ENCODE measurements around the gene MANBA.

DNA sequence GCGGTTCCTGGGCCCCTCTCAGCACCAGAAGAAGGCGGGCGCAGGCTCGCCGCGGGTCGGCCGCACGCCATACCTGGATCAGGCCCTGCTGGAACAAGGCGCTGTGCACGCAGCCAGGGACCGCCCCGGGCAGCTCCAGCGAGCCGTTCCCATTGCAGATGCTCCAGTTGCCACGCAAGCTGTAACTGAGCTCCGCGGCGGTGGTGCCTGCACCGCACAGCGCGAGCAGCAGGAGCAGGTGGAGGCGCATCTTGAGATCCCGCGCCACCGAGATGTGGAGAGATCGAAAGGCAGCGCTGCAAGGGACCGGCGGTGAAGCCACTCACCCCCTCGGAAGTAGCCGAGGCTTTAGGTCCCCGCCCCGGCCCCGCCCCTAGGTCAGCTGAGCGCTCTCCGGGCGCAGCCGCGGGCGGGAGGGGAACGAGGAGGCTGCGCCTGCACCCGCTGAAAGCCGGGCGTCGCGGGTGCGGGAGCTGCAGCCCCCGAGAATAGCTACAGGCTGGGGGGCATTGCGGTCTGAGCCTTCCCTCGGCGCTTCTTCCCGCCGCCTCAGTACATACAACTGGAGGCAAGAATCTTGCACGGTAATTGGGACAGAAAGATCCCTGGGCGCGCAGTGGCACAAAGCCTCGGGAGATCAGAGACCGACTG, at the start of gene MANBA:
- TF ChIP-seq, protein P1, sequence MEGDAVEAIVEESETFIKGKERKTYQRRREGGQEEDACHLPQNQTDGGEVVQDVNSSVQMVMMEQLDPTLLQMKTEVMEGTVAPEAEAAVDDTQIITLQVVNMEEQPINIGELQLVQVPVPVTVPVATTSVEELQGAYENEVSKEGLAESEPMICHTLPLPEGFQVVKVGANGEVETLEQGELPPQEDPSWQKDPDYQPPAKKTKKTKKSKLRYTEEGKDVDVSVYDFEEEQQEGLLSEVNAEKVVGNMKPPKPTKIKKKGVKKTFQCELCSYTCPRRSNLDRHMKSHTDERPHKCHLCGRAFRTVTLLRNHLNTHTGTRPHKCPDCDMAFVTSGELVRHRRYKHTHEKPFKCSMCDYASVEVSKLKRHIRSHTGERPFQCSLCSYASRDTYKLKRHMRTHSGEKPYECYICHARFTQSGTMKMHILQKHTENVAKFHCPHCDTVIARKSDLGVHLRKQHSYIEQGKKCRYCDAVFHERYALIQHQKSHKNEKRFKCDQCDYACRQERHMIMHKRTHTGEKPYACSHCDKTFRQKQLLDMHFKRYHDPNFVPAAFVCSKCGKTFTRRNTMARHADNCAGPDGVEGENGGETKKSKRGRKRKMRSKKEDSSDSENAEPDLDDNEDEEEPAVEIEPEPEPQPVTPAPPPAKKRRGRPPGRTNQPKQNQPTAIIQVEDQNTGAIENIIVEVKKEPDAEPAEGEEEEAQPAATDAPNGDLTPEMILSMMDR (IDR thresholded peaks at IDR 0.05) = no peak
- TF ChIP-seq TCF7L2 (IDR thresholded peaks at IDR 0.05; ENCODE audit: low read depth, low read length) (no peak), SIN3A (IDR thresholded peaks at IDR 0.05; ENCODE audit: borderline replicate concordance, insufficient read depth, low read depth, low read length) (0 out of 2 replicates have a peak, but pooled peaks have one; percentile 36)
